ENCODE results near the gene CRABP2. TPM values are rescaled to one million over a fixed set of nuclear protein-coding genes. Genes with fewer than 3 reads are reported as not detected.
A peak's percentile ranks its signal among the peaks of the same experiment; 100 is the strongest.

The CRABP2 gene
- total RNA-seq, 1 experiment from 2014 or later, result 209 TPM

- DNase-seq (ENCODE audit: low read depth, low spot score) (no peak), ATAC-seq (peak; percentile 20)
- intact Hi-C loops (cut with micrococcal nuclease), result loop anchor here (1.0 kb wide), 1 partner anchor 18 kb away; no protein-coding TSS in a partner anchor
- H4K20me1 ChIP-seq (ENCODE audit: insufficient read depth), result no peaks in the 10 kb centered on the region
- peaks cover 24% of the 10 kb centered on the region for H3K79me2 ChIP-seq (ENCODE audit: insufficient read depth, low read length)
- peaks cover 0 to 2% of the 10 kb centered on the region in 2 experiments; a peak in 1 of 4 replicates for H3K36me3 ChIP-seq (ENCODE audit: control insufficient read depth in 1 of 2, insufficient read depth in 2 of 2, low read length in 2 of 2)
- ChIA-PET RAD21 (ENCODE audit: low non-redundant PET in 1 of 2, low total read pairs in 2 of 2, uncharacterized antibody in 2 of 2, unreplicated experiment in 2 of 2) (interaction anchor here (0.7 to 3.5 kb wide), 8 partner anchors 14 to 30 kb away, joined by 3 to 45 read pairs (median 11); no protein-coding TSS in a partner anchor), POLR2A (interaction anchor here (0.9 to 6.4 kb wide), 9 partner anchors 9 to 80 kb away, joined by 3 to 87 read pairs (median 10); partner anchors contain the start of genes ISG20L2 and METTL25B), CTCF (interaction anchor here (0.6 to 14.7 kb wide), 18 partner anchors 9 to 153 kb away, joined by 3 to 310 read pairs (median 7); partner anchors contain the start of genes ISG20L2, METTL25B, NES and NTRK1)
- H3K9me2 ChIP-seq (ENCODE audit: insufficient read depth), result no peaks in the 10 kb centered on the region
- H2AFZ ChIP-seq (ENCODE audit: low read depth, low read length, poor library complexity, severe bottlenecking), result no peak overlapping the region
- peaks cover 79 to 89% of the 10 kb centered on the region in 2 experiments for H3K4me1 ChIP-seq (ENCODE audit: control insufficient read depth in 1 of 2, insufficient read depth in 2 of 2, low read length in 2 of 2)
- H3K9ac ChIP-seq (ENCODE audit: low read length), result peak overlapping the region; percentile 80
- no TSS peak for BruUV-seq (replicated peaks)
- no peaks in the 10 kb centered on the region for H3K9me3 ChIP-seq (ENCODE audit: control insufficient read depth in 1 of 2, insufficient read depth in 1 of 2, low read depth in 1 of 2, low read length in 2 of 2)
- peak overlapping the region; percentile 85 for H3K4me2 ChIP-seq (ENCODE audit: low read length)
- H3K27me3 ChIP-seq (ENCODE audit: insufficient read depth, low read length), result no peaks in the 10 kb centered on the region
- TF ChIP-seq ZFX (IDR thresholded peaks at IDR 0.05) (peak; percentile 31; the same call in 1 of the 2 replicates), TCF7L2 (IDR thresholded peaks at IDR 0.05; ENCODE audit: borderline replicate concordance, extremely low read depth, insufficient read depth, insufficient read length) (peak; percentile 7)
- TF ChIP-seq, protein P1, sequence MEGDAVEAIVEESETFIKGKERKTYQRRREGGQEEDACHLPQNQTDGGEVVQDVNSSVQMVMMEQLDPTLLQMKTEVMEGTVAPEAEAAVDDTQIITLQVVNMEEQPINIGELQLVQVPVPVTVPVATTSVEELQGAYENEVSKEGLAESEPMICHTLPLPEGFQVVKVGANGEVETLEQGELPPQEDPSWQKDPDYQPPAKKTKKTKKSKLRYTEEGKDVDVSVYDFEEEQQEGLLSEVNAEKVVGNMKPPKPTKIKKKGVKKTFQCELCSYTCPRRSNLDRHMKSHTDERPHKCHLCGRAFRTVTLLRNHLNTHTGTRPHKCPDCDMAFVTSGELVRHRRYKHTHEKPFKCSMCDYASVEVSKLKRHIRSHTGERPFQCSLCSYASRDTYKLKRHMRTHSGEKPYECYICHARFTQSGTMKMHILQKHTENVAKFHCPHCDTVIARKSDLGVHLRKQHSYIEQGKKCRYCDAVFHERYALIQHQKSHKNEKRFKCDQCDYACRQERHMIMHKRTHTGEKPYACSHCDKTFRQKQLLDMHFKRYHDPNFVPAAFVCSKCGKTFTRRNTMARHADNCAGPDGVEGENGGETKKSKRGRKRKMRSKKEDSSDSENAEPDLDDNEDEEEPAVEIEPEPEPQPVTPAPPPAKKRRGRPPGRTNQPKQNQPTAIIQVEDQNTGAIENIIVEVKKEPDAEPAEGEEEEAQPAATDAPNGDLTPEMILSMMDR (IDR thresholded peaks at IDR 0.05 in 2 of 3, conservative IDR thresholded peaks at IDR 0.05 in 1 of 3; ENCODE audit: borderline replicate concordance in 1 of 3, insufficient read depth in 1 of 3, low read depth in 2 of 3, low read length in 2 of 3), result no peak
- peak overlapping the region; percentile 62 to 63 for H3K4me3 ChIP-seq (replicated peaks in 1 of 2; ENCODE audit: low read depth in 1 of 2, low read length in 2 of 2)
- peak overlapping the region; percentile 89 for H3K27ac ChIP-seq (ENCODE audit: low read depth, low read length)
Observed at GRCh38 chr1:156706657-156707416, 1.5 kb upstream of the CRABP2 start.

All from HCT116 (cell line).